ENCODE data around the gene SLPI. TPM values are rescaled to one million over a fixed set of nuclear protein-coding genes. Genes with fewer than 3 reads are reported as not detected.

SLPI gene
- total and polyA plus RNA-seq, 11 donors = 0.37 to 187 (median 1.5) TPM; not detected in 2

DNA sequence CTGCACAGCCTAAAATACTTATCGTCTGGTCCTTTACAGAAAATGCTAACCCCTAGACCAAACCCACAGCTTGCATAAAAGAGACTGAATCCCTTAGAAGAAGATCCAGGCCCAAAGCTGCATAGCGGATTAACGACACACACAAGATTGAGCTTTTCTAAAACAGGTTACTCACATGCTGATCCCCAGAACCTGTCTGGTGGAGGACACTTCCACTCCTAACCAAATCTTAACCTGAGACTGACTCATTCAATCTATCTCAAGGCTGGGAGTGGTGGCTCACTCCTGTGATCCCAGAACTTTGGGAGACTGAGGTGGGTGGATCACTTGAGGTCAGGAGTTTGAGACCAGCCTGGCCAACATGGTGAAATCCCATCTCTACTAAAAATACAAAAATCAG lies 2.8 kb upstream of the SLPI start:
- no peak for TF ChIP-seq POLR2A (IDR thresholded peaks at IDR 0.05)
- TF ChIP-seq, protein P1, sequence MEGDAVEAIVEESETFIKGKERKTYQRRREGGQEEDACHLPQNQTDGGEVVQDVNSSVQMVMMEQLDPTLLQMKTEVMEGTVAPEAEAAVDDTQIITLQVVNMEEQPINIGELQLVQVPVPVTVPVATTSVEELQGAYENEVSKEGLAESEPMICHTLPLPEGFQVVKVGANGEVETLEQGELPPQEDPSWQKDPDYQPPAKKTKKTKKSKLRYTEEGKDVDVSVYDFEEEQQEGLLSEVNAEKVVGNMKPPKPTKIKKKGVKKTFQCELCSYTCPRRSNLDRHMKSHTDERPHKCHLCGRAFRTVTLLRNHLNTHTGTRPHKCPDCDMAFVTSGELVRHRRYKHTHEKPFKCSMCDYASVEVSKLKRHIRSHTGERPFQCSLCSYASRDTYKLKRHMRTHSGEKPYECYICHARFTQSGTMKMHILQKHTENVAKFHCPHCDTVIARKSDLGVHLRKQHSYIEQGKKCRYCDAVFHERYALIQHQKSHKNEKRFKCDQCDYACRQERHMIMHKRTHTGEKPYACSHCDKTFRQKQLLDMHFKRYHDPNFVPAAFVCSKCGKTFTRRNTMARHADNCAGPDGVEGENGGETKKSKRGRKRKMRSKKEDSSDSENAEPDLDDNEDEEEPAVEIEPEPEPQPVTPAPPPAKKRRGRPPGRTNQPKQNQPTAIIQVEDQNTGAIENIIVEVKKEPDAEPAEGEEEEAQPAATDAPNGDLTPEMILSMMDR (IDR thresholded peaks at IDR 0.05) = no peak
- H3K36me3 ChIP-seq = no peaks in the 10 kb centered on the region
- peaks cover 0 to 22% (median 0%) of the 10 kb centered on the region in 9 donors for H3K27me3 ChIP-seq
- no peak for ATAC-seq
- DNase-seq = no peak
- no peak overlapping the region for H3K27ac ChIP-seq
- 75 to 97% (median 87%) methylated on average over 3 of the region's 3 CpGs for WGBS, 4 donors
- no peaks in the 10 kb centered on the region for H3K9me3 ChIP-seq
- no peak overlapping the region for H3K4me3 ChIP-seq
- H3K4me1 ChIP-seq = peaks cover 0 to 16% (median 0%) of the 10 kb centered on the region in 12 donors
- intact Hi-C loops (cut with DNase I) = loop anchor here in 1 of 10 donors (10.0 kb wide), 1 partner anchor 62 kb away; no protein-coding TSS in a partner anchor

DNA sequence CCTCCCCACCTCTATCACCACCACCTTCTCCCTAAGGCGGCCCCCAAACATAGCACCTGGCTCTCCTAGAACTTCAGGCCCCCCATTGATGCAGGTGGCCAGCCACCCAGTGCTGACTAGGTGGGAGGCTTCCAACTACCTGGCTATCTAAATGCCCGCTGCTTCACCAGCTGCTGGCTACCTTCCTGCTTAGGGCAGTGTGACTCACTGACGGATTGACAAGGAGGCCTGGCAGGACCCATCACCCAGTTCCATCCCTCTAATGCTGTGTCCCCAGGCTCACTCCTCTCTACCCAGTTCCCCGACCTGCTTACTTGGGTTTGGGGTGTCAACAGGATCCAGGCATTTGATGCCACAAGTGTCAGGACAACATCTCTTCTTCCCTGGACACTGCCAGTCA lies 1.1 kb downstream of the SLPI start:
- Histone ChIP-seq H3K4me1 (peaks cover 0 to 16% (median 0%) of the 10 kb centered on the region in 12 donors), H3K36me3 (no peaks in the 10 kb centered on the region), H3K4me3 (no peak overlapping the region), H3K9me3 (no peaks in the 10 kb centered on the region), H3K27me3 (peaks cover 0 to 20% (median 0%) of the 10 kb centered on the region in 9 donors), H3K27ac (no peak overlapping the region)
- ATAC-seq (no peak), DNase-seq (no peak)
- WGBS, 4 donors = 87 to 94% (median 89%) methylated on average over 4 of the region's 4 CpGs
- TF ChIP-seq, protein P1 (IDR thresholded peaks at IDR 0.05) = no peak
- TF ChIP-seq POLR2A (IDR thresholded peaks at IDR 0.05) = no peak
- intact Hi-C loops (cut with DNase I) = loop anchor here in 1 of 10 donors (10.0 kb wide), 1 partner anchor 58 kb away; no protein-coding TSS in a partner anchor

DNA sequence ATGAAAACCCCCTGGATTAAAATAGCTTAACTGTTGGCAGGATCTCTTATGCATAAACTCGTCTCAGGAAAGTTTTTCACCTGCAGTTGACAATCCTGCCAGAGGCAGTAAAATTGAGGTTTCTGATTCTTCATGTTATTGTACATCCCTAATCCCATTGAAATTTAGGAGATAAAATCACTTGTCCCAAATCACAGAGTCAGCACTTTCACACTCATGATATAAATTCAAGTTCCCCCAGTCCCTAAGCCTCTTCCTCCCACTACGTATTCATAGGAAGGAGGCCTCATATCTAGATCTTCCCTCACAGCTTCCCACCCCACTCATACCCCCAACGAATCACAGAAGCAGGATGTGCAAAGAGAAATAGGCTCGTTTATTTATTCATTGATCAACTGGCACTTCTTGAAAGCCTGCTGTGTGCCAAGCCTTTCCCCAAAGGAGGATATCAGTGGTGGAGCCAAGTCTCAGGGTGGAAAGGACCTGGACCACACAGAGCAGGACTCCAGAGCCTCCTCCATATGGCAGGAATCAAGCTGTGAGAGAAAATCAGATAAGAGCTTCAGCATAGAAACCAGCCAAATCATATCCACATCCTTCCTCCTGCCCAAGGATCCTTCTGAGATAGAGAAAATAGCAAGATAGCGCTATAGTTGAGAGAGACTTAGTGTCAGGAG lies 2.3 kb downstream of the SLPI start:
- H3K4me1 ChIP-seq = peaks cover 0 to 16% (median 0%) of the 10 kb centered on the region in 12 donors
- WGBS, 4 donors = 35 to 40% (median 37%) methylated on average over 5 of the region's 5 CpGs
- H3K36me3 ChIP-seq = no peaks in the 10 kb centered on the region
- TF ChIP-seq, protein P1 (IDR thresholded peaks at IDR 0.05) = no peak
- no peak for TF ChIP-seq POLR2A (IDR thresholded peaks at IDR 0.05)
- DNase-seq = no peak
- H3K4me3 ChIP-seq = no peak overlapping the region
- intact Hi-C loops (cut with DNase I) = loop anchor here in 1 of 10 donors (10.0 kb wide), 1 partner anchor 57 kb away; no protein-coding TSS in a partner anchor
- no peaks in the 10 kb centered on the region for H3K9me3 ChIP-seq
- no peak overlapping the region for H3K27ac ChIP-seq
- H3K27me3 ChIP-seq = peaks cover 0 to 20% (median 0%) of the 10 kb centered on the region in 9 donors
- ATAC-seq = no peak

DNA sequence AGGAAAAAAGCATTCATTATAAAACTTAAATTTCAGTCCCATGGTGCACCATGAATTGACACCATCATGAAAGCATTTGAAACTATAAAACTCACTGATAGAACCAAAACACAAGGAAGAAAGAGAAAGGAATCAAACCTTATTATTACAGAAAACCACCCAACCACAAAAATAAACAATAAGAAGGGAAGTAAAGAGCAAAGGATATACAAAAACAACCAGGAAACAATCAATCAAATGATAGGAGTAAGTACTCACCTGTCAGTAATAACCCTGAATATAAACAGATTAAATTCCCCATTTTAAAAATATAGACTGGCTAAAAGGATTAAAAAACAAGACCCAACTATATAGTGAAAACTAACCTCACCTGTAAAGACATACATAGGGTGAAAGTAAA lies 5.8 kb downstream of the SLPI start:
- DNase-seq (no peak), ATAC-seq (no peak)
- Histone ChIP-seq H3K27ac (no peak overlapping the region), H3K36me3 (no peaks in the 10 kb centered on the region), H3K4me1 (no peaks in the 10 kb centered on the region), H3K9me3 (no peaks in the 10 kb centered on the region), H3K4me3 (no peak overlapping the region), H3K27me3 (peaks cover 0 to 51% (median 8%) of the 10 kb centered on the region in 9 donors)
- TF ChIP-seq, protein P1 (IDR thresholded peaks at IDR 0.05) = no peak
- no peak for TF ChIP-seq POLR2A (IDR thresholded peaks at IDR 0.05)
- intact Hi-C loops (cut with DNase I) = no loop called here

All from heart left ventricle (tissue), 16 donors.